Stimulated activated CD4-positive, alpha-beta T cell treated with anti-CD3 and anti-CD28 coated beads, TNF-alpha, amount 100 ng/mL, for 24 hours (primary cell): ENCODE results near the gene MAMSTR.
"Not testable (repeated sequence)": the region's sequence is repeated elsewhere in the genome, so short reads cannot be mapped to it uniquely, and the experiment has no call there.

Source experiments
- DNase-seq, 3 experiments: peaks; one replicate each; pipeline ENCODE4 v3.0.0-alpha.2; 2020; ENCODE audit warnings: low read depth in 3 of 3

Gene MAMSTR

GRCh38 chr19:48686088-48686487 is 33.4 kb downstream of the MAMSTR start:
- no peak for DNase-seq

- no peak for DNase-seq
Measured at GRCh38 chr19:48685583-48685982, 33.9 kb downstream of the MAMSTR start.

GRCh38 chr19:48683349-48683748 is 36.2 kb downstream of the MAMSTR start:
- peak in 1 of 3 experiments; percentile 22 for DNase-seq

GRCh38 chr19:48681127-48681470 is 38.4 kb downstream of the MAMSTR start:
- DNase-seq = no peak

DNA sequence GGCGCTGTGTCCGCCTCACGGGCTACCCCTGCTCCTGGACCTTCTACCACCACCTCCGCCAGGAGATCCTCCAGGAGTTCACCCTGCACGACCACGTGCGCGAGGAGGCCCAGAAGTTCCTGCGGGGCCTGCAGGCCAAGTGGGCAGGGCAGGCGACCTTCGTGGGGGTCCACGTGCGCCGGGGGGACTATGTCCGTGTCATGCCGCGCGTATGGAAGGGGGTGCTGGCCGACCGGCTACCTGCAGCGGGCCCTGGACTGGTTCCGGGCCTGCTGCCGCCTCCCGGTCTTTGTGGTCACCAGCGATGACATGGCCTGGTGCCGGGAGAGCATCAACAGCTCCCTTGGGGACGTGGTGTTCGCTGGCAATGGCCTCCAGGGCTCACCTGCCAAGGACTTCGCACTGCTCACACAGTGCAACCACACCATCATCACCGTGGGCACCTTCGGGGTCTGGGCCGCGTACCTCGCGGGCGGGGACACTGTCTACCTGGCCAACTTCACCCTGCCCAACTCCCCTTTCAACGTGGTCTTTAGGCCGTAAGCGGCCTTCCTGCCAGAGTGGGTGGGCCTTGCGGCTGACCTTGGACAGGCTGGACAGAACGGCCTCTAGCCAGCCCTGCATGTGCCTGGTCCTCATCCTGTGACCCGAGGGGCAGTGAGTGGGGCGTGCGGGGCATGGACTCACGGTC is 38.9 kb downstream of the MAMSTR start:
- no peak for DNase-seq

DNA sequence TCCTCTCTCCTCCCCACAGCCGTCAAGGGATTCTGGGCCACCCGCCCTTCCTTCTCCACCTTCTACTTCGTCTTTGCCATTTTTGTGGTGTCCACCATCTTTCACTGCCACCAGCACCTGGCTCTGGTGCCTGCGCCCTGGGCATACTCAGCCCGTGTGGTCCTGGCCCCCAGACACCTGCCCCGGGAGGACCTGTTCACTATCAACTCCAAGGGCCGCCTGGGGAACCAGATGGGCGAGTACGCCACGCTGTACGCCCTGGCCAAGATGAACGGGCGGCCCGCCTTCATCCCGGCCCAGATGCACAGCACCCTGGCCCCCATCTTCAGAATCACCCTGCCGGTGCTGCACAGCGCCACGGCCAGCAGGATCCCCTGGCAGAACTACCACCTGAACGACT is 39.5 kb downstream of the MAMSTR start:
- DNase-seq = not testable (repeated sequence)

GRCh38 chr19:48678201-48678600 is 41.3 kb downstream of the MAMSTR start:
- no peak for DNase-seq

- no peak for DNase-seq
Measured at GRCh38 chr19:48676887-48677286, 42.6 kb downstream of the MAMSTR start.

DNA sequence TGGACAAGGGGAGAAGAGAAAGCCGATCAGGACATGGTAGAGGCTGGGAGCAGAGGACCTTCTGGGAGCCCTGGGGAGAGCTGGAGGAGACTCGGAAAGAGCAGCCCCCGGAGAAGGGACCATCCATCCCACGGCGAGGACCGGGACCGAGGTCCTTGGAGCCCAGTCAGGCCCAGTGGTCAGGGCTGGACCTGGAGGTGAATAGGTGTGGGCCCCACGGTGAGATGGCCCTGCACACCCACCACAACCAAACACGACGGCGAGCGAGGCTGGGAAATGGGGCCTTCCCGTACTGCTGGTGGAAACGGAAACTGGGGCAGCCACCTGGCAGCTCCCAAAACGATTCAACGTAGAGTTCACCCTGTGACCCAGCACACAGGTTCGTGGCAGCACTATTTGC is 43.0 kb downstream of the MAMSTR start:
- no peak for DNase-seq

DNA sequence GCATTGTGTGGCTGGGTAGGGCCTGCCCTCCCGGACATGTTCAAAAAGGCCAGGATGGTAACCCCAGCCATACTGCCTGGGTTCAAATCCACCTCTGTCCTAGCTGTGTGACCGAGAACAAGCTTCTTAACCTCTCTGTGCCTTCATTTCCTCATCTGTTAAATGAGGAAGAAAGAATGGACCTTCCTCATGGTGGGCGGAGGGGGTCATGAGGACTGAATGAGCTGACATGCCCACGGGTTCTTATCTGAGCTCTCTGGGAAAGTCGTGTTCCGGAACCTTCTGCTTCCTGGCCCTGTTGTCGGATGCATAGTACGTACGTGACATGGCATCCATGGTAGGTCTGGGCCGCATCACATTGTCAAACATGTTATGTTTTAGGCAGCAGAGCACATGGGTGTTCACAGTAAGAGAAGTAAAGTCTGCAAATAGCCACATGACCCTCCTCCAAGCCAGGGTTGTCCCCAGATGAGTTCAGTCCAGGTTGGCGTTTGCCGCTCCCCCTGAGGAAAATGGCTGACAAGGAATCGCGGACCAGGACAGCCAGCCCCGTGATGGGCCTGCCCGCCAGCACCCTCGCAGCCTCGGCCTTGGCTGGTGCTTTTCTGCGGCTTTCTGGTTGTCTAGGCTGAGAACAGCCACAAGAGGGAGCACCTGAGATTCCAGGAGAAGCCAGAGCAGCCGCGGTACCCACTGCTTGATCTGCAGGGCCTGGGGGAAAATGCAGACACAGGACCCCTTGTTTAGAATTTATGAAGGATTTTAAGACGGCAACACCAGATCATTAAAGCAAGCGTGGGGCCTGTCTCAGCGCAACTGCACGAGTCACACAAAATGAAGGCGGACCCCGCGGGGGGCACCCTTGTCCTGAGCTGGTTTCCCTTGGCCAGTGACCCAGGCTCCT is 44.4 kb downstream of the MAMSTR start:
- DNase-seq = peak; percentile 56 to 75 (median 69)

DNA sequence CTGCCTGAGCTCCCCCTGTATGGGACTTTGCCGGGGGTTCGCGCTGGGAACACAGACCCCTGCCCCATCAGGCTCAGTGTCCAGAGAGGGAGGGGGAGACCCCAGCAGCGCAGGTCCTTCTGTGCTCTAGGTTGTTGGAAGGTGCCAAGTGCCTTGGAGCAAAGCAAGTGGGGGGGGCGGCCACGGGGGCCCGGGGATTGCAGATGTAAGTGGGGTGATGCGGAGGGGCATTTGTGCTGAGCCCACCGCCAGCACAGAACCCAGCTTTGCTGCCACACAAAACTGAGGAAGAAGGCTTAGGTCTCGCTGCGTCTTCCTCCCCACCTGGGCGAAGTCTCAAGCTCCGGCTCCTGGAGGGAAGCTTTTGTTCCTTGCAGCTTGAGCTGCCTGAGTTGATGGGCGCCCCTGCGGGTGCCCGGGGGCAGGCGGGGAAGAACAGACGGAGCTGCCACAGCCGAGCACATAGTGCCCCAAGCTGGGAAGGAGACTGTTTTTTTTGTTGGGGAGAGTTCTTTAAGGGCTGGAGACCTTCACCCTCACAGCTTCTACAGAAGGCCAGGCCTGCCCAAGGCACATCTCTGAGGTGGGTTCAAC is 45.2 kb downstream of the MAMSTR start:
- DNase-seq = no peak

GRCh38 chr19:48673436-48674100 is 46.0 kb downstream of the MAMSTR start:
- no peak for DNase-seq

GRCh38 chr19:48672994-48673393 is 46.5 kb downstream of the MAMSTR start, which contains the start of gene NTN5:
Gene NTN5 (minus strand): TSS chr19:48673017. CDS start chr19:48670986, 2,031 bp downstream.
- DNase-seq = no peak

DNA sequence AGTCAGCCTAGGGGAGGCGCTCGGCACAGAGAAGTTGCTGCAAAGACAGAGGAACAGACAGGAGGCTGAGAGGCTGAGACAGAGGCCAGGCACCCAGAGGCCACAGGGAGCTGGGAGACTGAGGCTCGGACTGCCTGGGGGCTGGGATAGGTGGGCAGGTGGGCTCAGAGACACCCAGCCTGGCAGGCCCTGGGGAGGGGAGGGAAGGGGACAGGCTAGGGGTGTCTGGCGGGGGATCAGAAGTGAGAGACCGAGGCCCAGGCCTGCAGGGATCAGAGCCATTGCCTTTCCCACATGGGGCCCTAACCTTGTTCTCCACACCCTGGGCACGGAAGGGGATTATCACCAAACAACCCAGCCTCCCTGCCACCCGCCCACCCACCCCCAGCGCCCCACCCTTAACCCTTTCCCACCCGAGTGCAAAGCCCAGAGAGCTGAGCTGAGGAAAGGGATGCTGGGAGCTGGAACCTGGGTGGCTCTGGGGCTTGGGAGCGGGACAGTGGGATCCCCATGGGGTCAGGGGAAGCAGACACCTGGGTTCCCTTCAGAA is 48.0 kb downstream of the MAMSTR start:
- no peak for DNase-seq

- no peak for DNase-seq
Measured at GRCh38 chr19:48670699-48671445, 48.7 kb downstream of the MAMSTR start.

DNA sequence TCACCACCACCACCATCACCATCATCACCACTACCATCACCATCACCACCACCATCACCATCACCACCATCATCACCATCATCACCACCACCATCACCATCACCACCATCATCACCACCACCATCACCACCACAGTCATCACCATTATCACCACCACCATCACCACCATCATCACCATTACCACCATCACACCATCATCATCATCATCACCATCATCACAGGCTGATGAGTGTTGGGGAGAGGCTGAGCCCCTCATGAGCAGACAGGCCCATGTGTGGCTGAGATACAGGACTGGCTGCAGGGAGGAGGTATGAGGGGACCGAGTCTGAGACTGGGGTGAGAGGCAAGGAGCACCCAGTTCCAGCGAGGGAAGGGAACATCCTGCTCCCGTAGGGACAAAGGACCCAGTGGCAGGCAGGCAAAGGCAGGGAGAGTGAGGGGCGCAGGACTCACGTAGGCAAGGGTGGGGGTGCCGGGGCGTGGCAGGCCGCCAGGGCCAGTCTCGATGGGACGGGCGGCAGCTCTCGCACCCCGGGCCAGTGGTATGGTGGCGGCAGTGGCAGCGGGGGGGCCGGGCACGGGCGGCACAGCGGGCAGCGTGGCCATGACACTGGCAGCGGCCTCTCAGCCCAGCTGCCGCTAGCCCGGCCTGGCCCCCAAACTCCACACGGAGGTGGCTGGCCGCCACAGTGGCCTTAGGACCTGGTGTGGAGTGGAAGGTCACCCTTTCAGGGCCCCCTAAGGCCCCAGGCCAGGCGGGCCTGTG is 49.4 kb downstream of the MAMSTR start:
- DNase-seq = no peak

DNA sequence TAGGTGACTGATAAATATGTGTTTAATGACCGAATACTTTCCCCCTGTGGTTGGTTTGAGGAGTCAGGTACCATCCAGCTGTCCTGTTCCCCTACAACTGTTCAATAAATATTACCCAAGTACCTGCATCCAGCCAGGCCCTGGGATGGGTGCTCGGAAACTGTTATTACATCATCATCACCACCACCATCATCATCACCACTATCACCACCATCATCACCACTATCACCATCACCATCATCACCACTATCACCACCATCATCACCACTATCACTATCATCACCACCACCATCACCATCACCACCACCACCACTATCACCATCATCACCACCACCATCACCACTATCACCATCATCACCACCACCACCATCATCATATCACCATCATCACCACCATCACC is 50.8 kb downstream of the MAMSTR start:
- DNase-seq = no peak

- no peak for DNase-seq
Measured at GRCh38 chr19:48668332-48668731, 51.2 kb downstream of the MAMSTR start.

DNA sequence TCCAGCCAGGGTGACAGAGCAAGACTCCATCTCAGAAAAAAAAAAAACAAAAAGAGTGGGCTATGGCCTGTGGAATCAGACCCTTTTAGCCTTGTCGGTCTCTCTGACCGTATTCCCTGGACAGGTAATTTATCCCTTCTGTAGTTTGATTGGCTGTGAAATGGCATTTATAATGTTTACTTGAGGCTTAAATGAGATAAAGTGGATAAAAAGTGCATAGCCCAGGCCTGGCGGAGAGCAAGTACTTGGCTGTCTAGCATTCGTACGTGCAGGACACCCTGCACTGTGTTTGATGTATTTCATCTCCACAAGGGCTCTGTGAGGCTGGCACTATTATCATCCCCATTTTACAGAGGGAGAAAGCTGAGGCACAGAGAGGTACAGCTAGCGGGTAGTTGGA is 53.7 kb downstream of the MAMSTR start:
- DNase-seq = no peak

- no peak for DNase-seq
Measured at GRCh38 chr19:48664476-48664875, 55.0 kb downstream of the MAMSTR start.
